ENCODE data around the gene USP6NL. TPM values are rescaled to one million over a fixed set of nuclear protein-coding genes. Genes with fewer than 3 reads are reported as not detected.

USP6NL gene
- total and polyA plus RNA-seq, 9 of the 15 experiments (the other 6 are each of a cell fraction or from before 2014, with no cell fraction given) = 3.2 to 26.6 (median 19.8) TPM

DNA sequence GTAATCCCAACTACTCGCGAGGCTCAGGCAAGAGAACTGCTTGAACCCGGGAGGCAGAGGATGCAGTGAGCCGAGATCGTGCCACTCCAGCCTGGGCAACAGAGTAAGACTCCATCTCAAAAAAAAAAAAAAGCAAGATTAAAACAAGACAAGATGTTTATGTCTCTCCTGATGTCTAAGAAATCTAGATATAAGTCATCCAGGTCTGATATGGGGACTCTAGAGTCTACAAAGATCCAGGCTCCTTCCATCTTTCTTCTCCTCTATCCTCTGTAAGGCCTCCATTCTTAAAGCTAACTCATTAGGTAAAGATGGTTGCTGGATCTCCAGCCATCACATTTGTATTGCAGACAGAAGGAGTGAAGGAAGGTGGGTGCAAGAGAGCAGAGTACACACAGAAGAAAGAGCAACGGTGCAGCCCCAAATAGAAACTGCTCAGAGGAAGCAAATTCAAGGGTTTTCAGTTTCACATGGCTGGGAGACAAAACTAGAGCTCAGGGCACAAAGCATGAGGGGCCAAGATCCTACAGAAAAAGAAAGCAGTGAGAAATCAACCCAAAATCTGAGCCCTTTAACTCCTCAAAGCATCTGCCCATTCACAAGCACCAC, 57.6 kb downstream of the USP6NL start:
- ChIA-PET POLR2A (interaction anchor here (0.6 to 1.4 kb wide), 5 partner anchors 11 to 340 kb away, joined by 3 to 5 read pairs (median 3); no protein-coding TSS in a partner anchor), CTCF (ENCODE audit: low intra/inter-chr PET ratio) (no interaction called here)
- Histone ChIP-seq H3K9me3 (replicated peaks; ENCODE audit: control insufficient read depth, insufficient read depth, low read depth, low read length) (no peaks in the 10 kb centered on the region; the same call in 1 of the 2 replicates), H3K4me2 (ENCODE audit: insufficient read depth, low read length) (no peak overlapping the region), H3K36me3 (ENCODE audit: control insufficient read depth, insufficient read depth, low read length) (peaks cover 4% of the 10 kb centered on the region; the same call in 1 of the 3 replicates), H2AFZ (ENCODE audit: low read depth, low read length) (no peak overlapping the region), H3K27ac (ENCODE audit: extremely low read depth, low read depth, low read length) (peak overlapping the region; percentile 39; the same call in 1 of the 3 replicates), H3K4me1 (replicated peaks in 1 of 2; ENCODE audit: control insufficient read depth in 2 of 2, insufficient read depth in 2 of 2, low read length in 2 of 2) (peaks cover 3 to 23% of the 10 kb centered on the region in 2 experiments; a peak in 2 of 5 replicates), H3K9ac (ENCODE audit: insufficient read depth in 1 of 2, low read depth in 2 of 2, low read length in 2 of 2) (no peak overlapping the region), H3K9me1 (ENCODE audit: control insufficient read depth, insufficient read depth, low read length) (no peaks in the 10 kb centered on the region), H4K20me1 (replicated peaks; ENCODE audit: control insufficient read depth, insufficient read depth, low read length) (no peaks in the 10 kb centered on the region), H3K79me2 (ENCODE audit: control insufficient read depth, insufficient read depth, low read length) (peaks cover 94% of the 10 kb centered on the region), H3K4me3 (no peak overlapping the region), H3K27me3 (ENCODE audit: control insufficient read depth in 2 of 2, insufficient read depth in 2 of 2, low read length in 2 of 2) (no peaks in the 10 kb centered on the region)
- FAIRE-seq (no peak), ATAC-seq (peak; percentile 19; the same call in 1 of the 3 replicates), DNase-seq (ENCODE audit: extremely low read depth in 1 of 4, low spot score in 3 of 4) (no peak)
- intact Hi-C loops (cut with micrococcal nuclease) (no loop called here), in situ Hi-C loops (cut with MboI) (no loop called here)
- 73% methylated on average over 6 of the region's 6 CpGs for WGBS (ENCODE audit: insufficient coverage, low coverage, missing lambda C conversion rate)
- no TSS peak for BruUV-seq (replicated peaks)
- TF ChIP-seq, protein P1, sequence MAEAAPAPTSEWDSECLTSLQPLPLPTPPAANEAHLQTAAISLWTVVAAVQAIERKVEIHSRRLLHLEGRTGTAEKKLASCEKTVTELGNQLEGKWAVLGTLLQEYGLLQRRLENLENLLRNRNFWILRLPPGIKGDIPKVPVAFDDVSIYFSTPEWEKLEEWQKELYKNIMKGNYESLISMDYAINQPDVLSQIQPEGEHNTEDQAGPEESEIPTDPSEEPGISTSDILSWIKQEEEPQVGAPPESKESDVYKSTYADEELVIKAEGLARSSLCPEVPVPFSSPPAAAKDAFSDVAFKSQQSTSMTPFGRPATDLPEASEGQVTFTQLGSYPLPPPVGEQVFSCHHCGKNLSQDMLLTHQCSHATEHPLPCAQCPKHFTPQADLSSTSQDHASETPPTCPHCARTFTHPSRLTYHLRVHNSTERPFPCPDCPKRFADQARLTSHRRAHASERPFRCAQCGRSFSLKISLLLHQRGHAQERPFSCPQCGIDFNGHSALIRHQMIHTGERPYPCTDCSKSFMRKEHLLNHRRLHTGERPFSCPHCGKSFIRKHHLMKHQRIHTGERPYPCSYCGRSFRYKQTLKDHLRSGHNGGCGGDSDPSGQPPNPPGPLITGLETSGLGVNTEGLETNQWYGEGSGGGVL (CRISPR knock-in tag; IDR thresholded peaks at IDR 0.05) = no peak
- TF ChIP-seq, protein P2, sequence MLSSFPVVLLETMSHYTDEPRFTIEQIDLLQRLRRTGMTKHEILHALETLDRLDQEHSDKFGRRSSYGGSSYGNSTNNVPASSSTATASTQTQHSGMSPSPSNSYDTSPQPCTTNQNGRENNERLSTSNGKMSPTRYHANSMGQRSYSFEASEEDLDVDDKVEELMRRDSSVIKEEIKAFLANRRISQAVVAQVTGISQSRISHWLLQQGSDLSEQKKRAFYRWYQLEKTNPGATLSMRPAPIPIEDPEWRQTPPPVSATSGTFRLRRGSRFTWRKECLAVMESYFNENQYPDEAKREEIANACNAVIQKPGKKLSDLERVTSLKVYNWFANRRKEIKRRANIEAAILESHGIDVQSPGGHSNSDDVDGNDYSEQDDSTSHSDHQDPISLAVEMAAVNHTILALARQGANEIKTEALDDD (IDR thresholded peaks at IDR 0.05) = peak; percentile 9; the same call in 1 of the 2 replicates
- TF ChIP-seq CCAR2 (IDR thresholded peaks at IDR 0.05; ENCODE audit: low read depth, low read length) (no peak), BRD4 (IDR thresholded peaks at IDR 0.05) (no peak), OTX1 (CRISPR knock-in tag; IDR thresholded peaks at IDR 0.05) (no peak)
